C4-2B (cell line): Measurements from ENCODE around the gene VRK1.

Experiments
- CTCF ChIP-seq: fragments of 450-650 bp; conservative IDR thresholded peaks from 2 replicates; pipeline ENCODE4 v1.5.1; 2017; ENCODE audit warnings: mild to moderate bottlenecking
- ZFX ChIP-seq: fragments of 450-650 bp; IDR thresholded peaks from 2 replicates; pipeline ENCODE4 v1.6.1; 2017

GRCh38 chr14:96888158-96888557 is 91.0 kb downstream of the VRK1 start:
- no peak for TF ChIP-seq CTCF
- no peak for TF ChIP-seq ZFX
